GM21529 (cell line): ENCODE data around the gene NRXN3.
A peak's percentile ranks its signal among the peaks of the same experiment; 100 is the strongest.
"Not testable (repeated sequence)": the region's sequence is repeated elsewhere in the genome, so short reads cannot be mapped to it uniquely, and the experiment has no call there.

ENCODE experiments used
- ATAC-seq: cut with Tn5 transposase; IDR thresholded peaks from one replicate; pipeline ENCODE4 v1.9.1; 2021; ENCODE audit not compliant: unreplicated experiment

Gene NRXN3

GRCh38 chr14:78566859-78567172, 396.6 kb downstream of the NRXN3 start:
- no peak for ATAC-seq

- ATAC-seq = no peak
Measured at GRCh38 chr14:78567343-78567742, 397.2 kb downstream of the NRXN3 start.

- not testable (repeated sequence) for ATAC-seq
Measured at GRCh38 chr14:78573736-78574135, 403.6 kb downstream of the NRXN3 start.

GRCh38 chr14:78576437-78577166, 406.4 kb downstream of the NRXN3 start:
- ATAC-seq = no peak

GRCh38 chr14:78581229-78581628, 411.1 kb downstream of the NRXN3 start:
- no peak for ATAC-seq

- no peak for ATAC-seq
Measured at GRCh38 chr14:78586681-78587080, 416.5 kb downstream of the NRXN3 start.

GRCh38 chr14:78588906-78589305, 418.7 kb downstream of the NRXN3 start:
- no peak for ATAC-seq

- ATAC-seq = no peak
Measured at GRCh38 chr14:78592616-78593219, 422.5 kb downstream of the NRXN3 start.

GRCh38 chr14:78593949-78594348, 423.8 kb downstream of the NRXN3 start:
- no peak for ATAC-seq

- ATAC-seq = no peak
Measured at GRCh38 chr14:78595797-78596196, 425.6 kb downstream of the NRXN3 start.

- ATAC-seq = peak; percentile 98
Measured at GRCh38 chr14:78598046-78598920, 428.1 kb downstream of the NRXN3 start.

- no peak for ATAC-seq
Measured at GRCh38 chr14:78605025-78605762, 435.0 kb downstream of the NRXN3 start.

GRCh38 chr14:78605897-78606500, 435.8 kb downstream of the NRXN3 start:
- no peak for ATAC-seq

- no peak for ATAC-seq
Measured at GRCh38 chr14:78608998-78609787, 439.0 kb downstream of the NRXN3 start.

- no peak for ATAC-seq
Measured at GRCh38 chr14:78610994-78611393, 440.8 kb downstream of the NRXN3 start.

GRCh38 chr14:78611796-78612571, 441.8 kb downstream of the NRXN3 start:
- no peak for ATAC-seq

- ATAC-seq = no peak
Measured at GRCh38 chr14:78612666-78613065, 442.5 kb downstream of the NRXN3 start.

GRCh38 chr14:78614593-78614992, 444.4 kb downstream of the NRXN3 start:
- ATAC-seq = no peak

GRCh38 chr14:78617735-78618134, 447.6 kb downstream of the NRXN3 start:
- ATAC-seq = no peak
